ENCODE measurements around the gene TPK1. TPM values are rescaled to one million over a fixed set of nuclear protein-coding genes. Genes with fewer than 3 reads are reported as not detected.
A peak's percentile ranks its signal among the peaks of the same experiment; 100 is the strongest.

TPK1 gene
- total and polyA plus RNA-seq, 7 experiments from 2014 or later = 18.2 to 32.9 (median 26.3) TPM

DNA sequence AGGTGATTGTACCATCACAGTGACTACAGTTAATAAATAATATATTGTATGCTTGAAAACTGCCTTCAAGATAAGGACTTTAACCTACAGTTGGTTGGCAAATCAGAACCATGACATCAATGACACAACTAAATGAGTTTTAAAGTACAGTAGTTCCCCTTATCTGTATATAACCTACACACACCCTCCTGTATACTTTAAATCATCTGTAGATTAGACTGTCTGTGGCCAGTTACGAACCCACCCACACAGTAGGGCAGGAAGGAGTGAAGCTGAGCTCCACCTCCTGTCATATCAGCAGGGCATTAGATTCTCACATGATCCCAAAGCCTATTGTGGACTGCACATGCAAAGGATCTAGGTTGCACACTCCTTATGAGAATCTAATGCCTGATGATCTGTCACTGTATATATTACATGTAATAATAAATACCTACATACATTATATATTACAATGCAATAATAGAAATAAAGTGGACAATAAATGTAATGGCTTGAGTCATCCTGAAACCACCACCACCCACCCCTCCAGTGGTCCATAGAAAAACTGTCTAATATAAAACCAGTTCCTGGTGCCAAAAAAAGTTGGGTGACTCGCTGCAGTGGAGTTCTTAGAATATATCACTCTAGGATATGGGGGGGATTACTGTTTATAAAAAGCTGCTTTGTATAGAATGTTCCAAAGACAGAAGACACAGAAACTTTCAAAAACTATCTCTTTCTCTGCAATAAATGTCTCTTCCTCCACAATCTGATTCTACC is 5.6 kb downstream of the TPK1 start:
- no peak for ATAC-seq
- POLR2A ChIA-PET = interaction anchor here (0.9 to 10.0 kb wide), 3 partner anchors 10 to 30 kb away, joined by 3 to 394 read pairs (median 4); no protein-coding TSS in a partner anchor
- Histone ChIP-seq H3K4me1 (ENCODE audit: control insufficient read depth in 2 of 2, insufficient read depth in 2 of 2, low read length in 2 of 2) (peaks cover 9 to 26% of the 10 kb centered on the region in 2 donors), H3K9me3 (ENCODE audit: control insufficient read depth in 2 of 3, low read length in 3 of 3) (no peaks in the 10 kb centered on the region), H3K4me3 (ENCODE audit: low read length) (no peak overlapping the region), H3K36me3 (ENCODE audit: control insufficient read depth in 2 of 3, insufficient read depth in 3 of 3, low read length in 3 of 3) (peaks cover 0 to 1% (median 0%) of the 10 kb centered on the region in 3 experiments), H3K27me3 (ENCODE audit: control insufficient read depth in 2 of 2, insufficient read depth in 2 of 2, low read length in 2 of 2) (no peaks in the 10 kb centered on the region), H3K27ac (ENCODE audit: low read depth, low read length) (peak overlapping the region; percentile 15)
- DNase-seq = no peak
- intact Hi-C loops (cut with micrococcal nuclease) = loop anchor here in 1 of 2 donors (10.0 kb wide), 1 partner anchor 1445 kb away; the partner anchor contains the start of gene ZYX
- Mint-ChIP-seq H3K27ac (peak overlapping the region in 8 of 9 donors; percentile 0 to 100 (median 78)), H3K9me3 (peaks cover 0 to 5% (median 0%) of the 10 kb centered on the region in 11 donors), H3K4me1 (peaks cover 26 to 89% (median 63%) of the 10 kb centered on the region in 7 donors), H3K36me3 (peaks cover 0 to 15% (median 10%) of the 10 kb centered on the region in 5 donors), H3K4me3 (peak overlapping the region in 6 of 10 donors; percentile 13 to 60 (median 24)), H3K27me3 (no peaks in the 10 kb centered on the region)
- CTCF ChIA-PET = interaction anchor here (1.4 kb wide), 1 partner anchor 18 kb away, joined by 3 read pairs; no protein-coding TSS in a partner anchor

DNA sequence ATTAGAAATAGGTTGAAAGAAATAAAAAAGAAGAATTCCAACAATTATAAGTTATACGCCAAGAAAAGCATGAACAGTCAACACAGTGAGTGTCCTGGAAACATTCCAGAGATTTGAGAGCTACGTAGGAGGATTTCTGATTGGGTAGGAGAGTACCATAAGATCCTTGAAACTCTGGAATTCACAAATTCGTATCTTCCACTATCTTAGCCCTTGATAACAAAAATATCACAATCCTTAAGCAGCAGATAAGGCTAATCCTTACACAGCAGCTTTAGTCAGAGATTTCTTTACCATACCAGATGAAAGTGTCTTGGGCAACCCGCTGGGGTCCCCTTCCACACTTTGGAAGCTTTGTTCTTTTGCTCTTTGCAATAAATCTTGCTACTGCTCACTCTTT is 8.2 kb downstream of the TPK1 start:
- no peak overlapping the region for H3K4me3 ChIP-seq (ENCODE audit: low read length)
- H3K27ac Mint-ChIP-seq = peak overlapping the region in 2 of 9 donors; percentile 60 to 100
- H3K4me3 Mint-ChIP-seq = peak overlapping the region in 1 of 10 donors; percentile 37
- peaks cover 19 to 89% (median 66%) of the 10 kb centered on the region in 7 donors for H3K4me1 Mint-ChIP-seq
- H3K9me3 ChIP-seq (ENCODE audit: control insufficient read depth in 2 of 3, low read length in 3 of 3) = no peaks in the 10 kb centered on the region
- no peak for DNase-seq
- ChIA-PET CTCF (no interaction called here), POLR2A (interaction anchor here (1.2 to 2.6 kb wide), 3 partner anchors 8 to 15 kb away, joined by 3 to 16 read pairs (median 7); partner anchors contain the start of gene TPK1)
- no peaks in the 10 kb centered on the region for H3K27me3 ChIP-seq (ENCODE audit: control insufficient read depth in 2 of 2, insufficient read depth in 2 of 2, low read length in 2 of 2)
- H3K9me3 Mint-ChIP-seq = peaks cover 0 to 5% (median 0%) of the 10 kb centered on the region in 11 donors
- H3K36me3 ChIP-seq (ENCODE audit: control insufficient read depth in 2 of 3, insufficient read depth in 3 of 3, low read length in 3 of 3) = no peaks in the 10 kb centered on the region
- H3K4me1 ChIP-seq (ENCODE audit: control insufficient read depth in 2 of 2, insufficient read depth in 2 of 2, low read length in 2 of 2) = peaks cover 5 to 16% of the 10 kb centered on the region in 2 donors
- no peak for ATAC-seq
- intact Hi-C loops (cut with micrococcal nuclease) = no loop called here
- H3K36me3 Mint-ChIP-seq = peaks cover 0 to 25% (median 9%) of the 10 kb centered on the region in 5 donors
- no peak overlapping the region for H3K27ac ChIP-seq (ENCODE audit: low read depth, low read length)
- no peaks in the 10 kb centered on the region for H3K27me3 Mint-ChIP-seq

DNA sequence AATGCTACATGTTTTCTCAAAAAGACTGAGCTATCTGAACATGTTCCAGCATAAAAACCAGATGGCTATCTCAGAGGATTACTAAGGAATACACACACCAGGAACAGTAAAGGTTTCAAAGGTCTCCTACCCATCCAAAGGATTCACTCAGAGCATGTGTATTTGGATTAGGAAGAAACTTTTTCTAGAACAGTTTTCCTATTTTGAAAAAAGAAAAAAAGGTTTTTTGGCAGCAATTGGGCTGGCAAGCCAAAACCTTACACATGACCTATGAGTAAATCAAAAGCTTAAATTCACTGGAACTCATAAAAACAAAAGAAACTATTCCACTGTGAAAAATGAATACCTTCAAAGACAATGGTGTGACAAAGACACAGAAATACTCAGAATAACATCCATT is 9.6 kb downstream of the TPK1 start:
- Mint-ChIP-seq H3K4me3 (no peak overlapping the region), H3K4me1 (peaks cover 21 to 89% (median 74%) of the 10 kb centered on the region in 7 donors), H3K9me3 (peaks cover 0 to 5% (median 0%) of the 10 kb centered on the region in 11 donors), H3K36me3 (peaks cover 0 to 25% (median 9%) of the 10 kb centered on the region in 5 donors), H3K27ac (no peak overlapping the region), H3K27me3 (no peaks in the 10 kb centered on the region)
- ATAC-seq (no peak), DNase-seq (no peak)
- intact Hi-C loops (cut with micrococcal nuclease) = no loop called here
- Histone ChIP-seq H3K36me3 (ENCODE audit: control insufficient read depth in 2 of 3, insufficient read depth in 3 of 3, low read length in 3 of 3) (no peaks in the 10 kb centered on the region), H3K9me3 (ENCODE audit: control insufficient read depth in 2 of 3, low read length in 3 of 3) (no peaks in the 10 kb centered on the region), H3K4me3 (ENCODE audit: low read length) (no peak overlapping the region), H3K27ac (ENCODE audit: low read depth, low read length) (no peak overlapping the region), H3K27me3 (ENCODE audit: control insufficient read depth in 2 of 2, insufficient read depth in 2 of 2, low read length in 2 of 2) (no peaks in the 10 kb centered on the region), H3K4me1 (ENCODE audit: control insufficient read depth in 2 of 2, insufficient read depth in 2 of 2, low read length in 2 of 2) (peaks cover 7 to 22% of the 10 kb centered on the region in 2 donors)
- ChIA-PET CTCF (interaction anchor here (1.3 kb wide), 1 partner anchor 9 kb away, joined by 7 read pairs; no protein-coding TSS in a partner anchor), POLR2A (interaction anchor here (0.9 to 2.6 kb wide), 4 partner anchors 8 to 20 kb away, joined by 3 to 16 read pairs (median 10); partner anchors contain the start of gene TPK1)

DNA sequence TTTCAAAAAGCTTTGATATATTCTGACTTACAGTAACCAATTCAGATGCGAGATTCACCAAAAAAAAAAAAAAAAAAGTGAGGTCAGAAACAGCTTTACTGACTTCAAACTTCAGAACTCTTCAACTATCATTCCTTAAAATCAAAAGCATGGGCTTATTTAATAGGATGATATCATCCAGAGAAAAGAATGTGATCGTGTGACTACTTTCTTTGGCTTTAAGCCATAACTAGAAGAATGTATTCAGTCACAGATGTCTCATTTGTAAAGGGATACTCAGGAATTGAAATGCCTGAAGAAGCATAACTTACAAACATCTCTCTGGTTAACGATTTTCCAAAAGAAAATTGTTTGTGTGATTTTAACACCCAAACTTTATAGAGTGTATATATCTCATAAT is 11.5 kb downstream of the TPK1 start:
- peak overlapping the region in 1 of 9 donors; percentile 1 for H3K27ac Mint-ChIP-seq
- no peak overlapping the region for H3K27ac ChIP-seq (ENCODE audit: low read depth, low read length)
- H3K9me3 ChIP-seq (ENCODE audit: control insufficient read depth in 2 of 3, low read length in 3 of 3) = no peaks in the 10 kb centered on the region
- H3K36me3 ChIP-seq (ENCODE audit: control insufficient read depth in 2 of 3, insufficient read depth in 3 of 3, low read length in 3 of 3) = no peaks in the 10 kb centered on the region
- no peaks in the 10 kb centered on the region for H3K27me3 Mint-ChIP-seq
- DNase-seq (no peak), ATAC-seq (no peak)
- intact Hi-C loops (cut with micrococcal nuclease) = loop anchor here in 1 of 2 donors (5.0 kb wide), 1 partner anchor 37 kb away; no protein-coding TSS in a partner anchor
- no peak overlapping the region for H3K4me3 Mint-ChIP-seq
- peaks cover 0 to 19% (median 11%) of the 10 kb centered on the region in 5 donors for H3K36me3 Mint-ChIP-seq
- H3K4me1 ChIP-seq (ENCODE audit: control insufficient read depth in 2 of 2, insufficient read depth in 2 of 2, low read length in 2 of 2) = peaks cover 19 to 32% of the 10 kb centered on the region in 2 donors
- ChIA-PET CTCF (no interaction called here), POLR2A (interaction anchor here (9.6 kb wide), 1 partner anchor 10 kb away, joined by 394 read pairs; the partner anchor contains the start of gene TPK1)
- H3K4me3 ChIP-seq (ENCODE audit: low read length) = no peak overlapping the region
- H3K4me1 Mint-ChIP-seq = peaks cover 31 to 89% (median 76%) of the 10 kb centered on the region in 7 donors
- no peaks in the 10 kb centered on the region for H3K9me3 Mint-ChIP-seq
- no peaks in the 10 kb centered on the region for H3K27me3 ChIP-seq (ENCODE audit: control insufficient read depth in 2 of 2, insufficient read depth in 2 of 2, low read length in 2 of 2)

DNA sequence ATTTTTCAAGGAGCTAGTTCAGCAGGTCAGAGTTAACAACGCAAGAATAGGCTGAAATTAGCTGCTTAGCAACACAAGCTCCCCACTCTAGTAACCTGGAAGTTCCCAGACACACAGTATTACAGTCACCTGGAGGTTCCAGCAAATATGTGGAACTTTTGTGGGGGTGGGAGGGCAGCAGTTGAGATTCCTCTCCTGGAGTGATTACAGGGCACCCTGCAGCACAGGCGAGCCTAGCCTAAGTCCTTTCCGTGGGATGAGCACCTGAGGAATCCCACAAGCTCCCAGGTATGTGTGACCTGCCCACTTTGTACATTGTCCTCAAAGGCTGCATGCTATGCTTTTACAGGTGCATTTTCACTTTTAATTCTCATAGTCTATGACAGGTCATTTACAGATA is 13.6 kb downstream of the TPK1 start:
- intact Hi-C loops (cut with micrococcal nuclease) = loop anchor here in 1 of 2 donors (5.0 kb wide), 1 partner anchor 35 kb away; no protein-coding TSS in a partner anchor
- Mint-ChIP-seq H3K27ac (peak overlapping the region in 3 of 9 donors; percentile 22 to 71 (median 58)), H3K36me3 (peaks cover 0 to 18% (median 12%) of the 10 kb centered on the region in 5 donors), H3K4me3 (peak overlapping the region in 2 of 10 donors; percentile 6 to 84), H3K4me1 (peaks cover 36 to 89% (median 81%) of the 10 kb centered on the region in 7 donors), H3K9me3 (peaks cover 0 to 3% (median 0%) of the 10 kb centered on the region in 11 donors), H3K27me3 (no peaks in the 10 kb centered on the region)
- Histone ChIP-seq H3K36me3 (ENCODE audit: control insufficient read depth in 2 of 3, insufficient read depth in 3 of 3, low read length in 3 of 3) (no peaks in the 10 kb centered on the region), H3K4me1 (ENCODE audit: control insufficient read depth in 2 of 2, insufficient read depth in 2 of 2, low read length in 2 of 2) (peaks cover 36 to 53% of the 10 kb centered on the region in 2 donors), H3K27ac (ENCODE audit: low read depth, low read length) (no peak overlapping the region), H3K27me3 (ENCODE audit: control insufficient read depth in 2 of 2, insufficient read depth in 2 of 2, low read length in 2 of 2) (no peaks in the 10 kb centered on the region), H3K9me3 (ENCODE audit: control insufficient read depth in 2 of 3, low read length in 3 of 3) (no peaks in the 10 kb centered on the region), H3K4me3 (ENCODE audit: low read length) (no peak overlapping the region)
- no peak for ATAC-seq
- ChIA-PET CTCF (interaction anchor here (0.7 to 1.8 kb wide), 5 partner anchors 10 to 39 kb away, joined by 3 to 7 read pairs (median 3); no protein-coding TSS in a partner anchor), POLR2A (interaction anchor here (1.0 to 9.6 kb wide), 3 partner anchors 10 to 26 kb away, joined by 4 to 394 read pairs (median 25); partner anchors contain the start of gene TPK1)
- DNase-seq = no peak

DNA sequence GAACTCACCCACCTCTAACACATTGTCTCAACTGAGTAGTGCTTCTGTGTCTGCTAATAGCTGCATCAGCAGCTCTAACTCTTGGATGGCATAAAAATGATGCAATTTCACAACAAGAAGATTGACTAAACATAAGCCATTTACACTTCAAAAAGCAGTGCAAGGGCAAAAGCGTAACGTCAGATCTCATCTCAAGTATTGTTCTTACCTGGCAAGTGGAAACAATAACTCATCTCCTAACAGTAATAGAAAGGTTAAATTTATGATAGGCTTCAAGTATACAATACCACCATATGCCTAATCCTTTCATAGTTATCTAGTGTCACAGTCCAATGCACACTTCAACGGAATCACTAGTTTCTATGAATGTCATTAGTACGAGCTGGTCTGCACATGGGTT is 14.8 kb downstream of the TPK1 start:
- no peaks in the 10 kb centered on the region for H3K36me3 ChIP-seq (ENCODE audit: control insufficient read depth in 2 of 3, insufficient read depth in 3 of 3, low read length in 3 of 3)
- H3K4me1 Mint-ChIP-seq = peaks cover 38 to 91% (median 88%) of the 10 kb centered on the region in 7 donors
- peaks cover 0 to 20% (median 14%) of the 10 kb centered on the region in 5 donors for H3K36me3 Mint-ChIP-seq
- H3K4me3 Mint-ChIP-seq = peak overlapping the region in 8 of 10 donors; percentile 2 to 84 (median 38)
- H3K4me3 ChIP-seq (ENCODE audit: low read length) = no peak overlapping the region
- peaks cover 0 to 3% (median 0%) of the 10 kb centered on the region in 11 donors for H3K9me3 Mint-ChIP-seq
- no peaks in the 10 kb centered on the region for H3K27me3 ChIP-seq (ENCODE audit: control insufficient read depth in 2 of 2, insufficient read depth in 2 of 2, low read length in 2 of 2)
- ATAC-seq (no peak), DNase-seq (peak in 1 of 9 donors; percentile 25)
- intact Hi-C loops (cut with micrococcal nuclease) = loop anchor here (2.0 to 5.0 kb wide), 2 partner anchors 14 to 34 kb away; no protein-coding TSS in a partner anchor
- peaks cover 36 to 57% of the 10 kb centered on the region in 2 donors for H3K4me1 ChIP-seq (ENCODE audit: control insufficient read depth in 2 of 2, insufficient read depth in 2 of 2, low read length in 2 of 2)
- ChIA-PET POLR2A (interaction anchor here (0.6 to 9.6 kb wide), 5 partner anchors 9 to 32 kb away, joined by 3 to 394 read pairs (median 4); partner anchors contain the start of gene TPK1), CTCF (interaction anchor here (1.0 to 1.8 kb wide), 4 partner anchors 9 to 34 kb away, joined by 3 to 10 read pairs (median 5); no protein-coding TSS in a partner anchor)
- no peak overlapping the region for H3K27ac ChIP-seq (ENCODE audit: low read depth, low read length)
- H3K27me3 Mint-ChIP-seq = no peaks in the 10 kb centered on the region
- H3K27ac Mint-ChIP-seq = peak overlapping the region; percentile 1 to 93 (median 27)
- no peaks in the 10 kb centered on the region for H3K9me3 ChIP-seq (ENCODE audit: control insufficient read depth in 2 of 3, low read length in 3 of 3)
